Stimulated activated naive CD8-positive, alpha-beta T cell treated with anti-CD3 and anti-CD28 coated beads, Interleukin-15, Interleukin-2, amounts not matched to agents 100 U/mL and 50 U/mL, for 24 hours (primary cell): ENCODE results near the gene ZNF831.

Source experiments
- ATAC-seq: fragments of 150-1000 bp; cut with Tn5 transposase; one replicate; pipeline ENCODE4 v1.10.0; 2021
- DNase-seq: peaks from one replicate; pipeline ENCODE4 v3.0.0; 2021

ZNF831 gene

GRCh38 chr20:59214606-59215547 lies 51.3 kb downstream of the ZNF831 start:
- no peak for DNase-seq
- ATAC-seq, result no peak

DNA sequence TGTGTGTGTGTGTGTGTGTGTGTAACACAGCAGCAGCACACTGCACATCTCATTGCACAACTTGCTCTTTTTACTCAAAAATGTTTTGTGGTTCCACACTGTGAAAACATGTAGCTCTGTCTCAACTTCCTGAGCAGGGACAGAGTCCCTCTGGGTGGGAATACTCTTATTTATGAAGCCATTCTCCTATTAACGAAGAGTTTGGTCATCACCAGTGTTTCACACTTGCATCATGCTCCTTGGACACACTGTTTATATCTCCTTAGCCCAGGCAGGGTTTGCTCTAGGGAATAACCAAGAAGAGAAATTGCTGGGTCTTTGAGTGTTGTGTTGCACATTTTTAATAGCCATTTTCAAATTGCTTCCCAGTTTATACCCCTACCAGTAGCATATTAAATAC lies 53.6 kb downstream of the ZNF831 start:
- ATAC-seq (no peak), DNase-seq (no peak)

DNA sequence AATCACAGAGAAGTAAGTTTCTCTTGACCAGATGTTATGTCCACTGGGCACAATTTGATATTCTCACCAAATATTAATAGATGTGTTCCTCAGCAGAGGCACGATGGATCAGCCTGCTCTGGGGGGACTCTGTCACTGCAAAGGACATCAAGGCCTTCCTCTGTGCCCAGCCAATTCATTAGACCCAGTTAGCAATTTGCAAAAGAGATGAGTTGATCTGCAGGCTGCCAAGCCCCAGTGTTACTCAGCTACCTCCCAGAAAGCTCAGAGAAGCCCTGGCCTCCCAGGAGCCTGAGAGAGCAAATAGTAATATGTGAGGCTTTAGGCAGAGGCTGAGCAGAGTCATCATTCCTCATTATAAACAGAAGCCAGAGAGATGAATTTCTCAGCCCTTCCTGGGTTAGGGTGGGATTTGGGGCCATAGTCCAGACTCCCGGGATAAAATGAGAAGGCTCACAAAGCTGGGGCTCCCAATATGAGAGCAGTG lies 54.2 kb downstream of the ZNF831 start:
- ATAC-seq (no peak), DNase-seq (no peak)

DNA sequence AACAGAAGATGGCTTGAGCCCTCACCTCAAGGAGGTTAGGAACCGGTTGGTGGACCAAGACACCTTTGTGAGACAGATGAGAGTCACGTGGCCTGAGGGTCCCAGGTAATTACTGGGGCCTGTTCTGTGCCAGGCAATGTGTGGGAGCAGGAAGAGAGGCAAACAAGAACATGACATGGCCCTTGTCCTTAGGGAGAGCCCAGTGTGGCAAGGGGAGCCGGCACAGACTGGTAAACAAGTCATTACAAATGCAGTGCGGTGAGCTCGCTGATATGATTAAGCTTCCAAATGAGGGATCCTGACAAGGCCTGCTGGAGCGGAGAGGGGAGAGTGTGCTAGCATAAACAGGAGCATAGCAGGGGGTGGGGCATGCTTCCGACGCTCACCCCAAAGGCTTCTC lies 55.6 kb downstream of the ZNF831 start:
- ATAC-seq, result no peak
- no peak for DNase-seq

DNA sequence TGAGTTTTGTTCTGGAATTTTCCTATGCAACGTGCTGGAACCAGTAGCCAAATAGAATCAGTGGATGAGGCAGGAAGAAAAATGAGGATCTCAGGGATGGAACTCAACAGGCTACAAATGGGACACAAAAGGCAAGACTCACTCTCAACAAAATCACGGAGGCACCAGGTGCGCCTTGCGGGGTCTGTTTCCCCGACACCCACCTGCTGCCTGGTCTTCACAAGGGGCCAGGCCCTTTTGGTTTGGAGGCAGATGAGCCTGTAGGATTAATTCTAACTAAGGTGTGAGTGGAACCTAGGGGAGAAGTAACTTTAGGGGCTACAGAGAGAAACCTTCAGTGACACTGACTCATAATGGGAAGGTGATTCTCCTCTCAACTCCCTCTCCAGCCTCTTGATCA lies 56.5 kb downstream of the ZNF831 start:
- DNase-seq (no peak), ATAC-seq (no peak)

DNA sequence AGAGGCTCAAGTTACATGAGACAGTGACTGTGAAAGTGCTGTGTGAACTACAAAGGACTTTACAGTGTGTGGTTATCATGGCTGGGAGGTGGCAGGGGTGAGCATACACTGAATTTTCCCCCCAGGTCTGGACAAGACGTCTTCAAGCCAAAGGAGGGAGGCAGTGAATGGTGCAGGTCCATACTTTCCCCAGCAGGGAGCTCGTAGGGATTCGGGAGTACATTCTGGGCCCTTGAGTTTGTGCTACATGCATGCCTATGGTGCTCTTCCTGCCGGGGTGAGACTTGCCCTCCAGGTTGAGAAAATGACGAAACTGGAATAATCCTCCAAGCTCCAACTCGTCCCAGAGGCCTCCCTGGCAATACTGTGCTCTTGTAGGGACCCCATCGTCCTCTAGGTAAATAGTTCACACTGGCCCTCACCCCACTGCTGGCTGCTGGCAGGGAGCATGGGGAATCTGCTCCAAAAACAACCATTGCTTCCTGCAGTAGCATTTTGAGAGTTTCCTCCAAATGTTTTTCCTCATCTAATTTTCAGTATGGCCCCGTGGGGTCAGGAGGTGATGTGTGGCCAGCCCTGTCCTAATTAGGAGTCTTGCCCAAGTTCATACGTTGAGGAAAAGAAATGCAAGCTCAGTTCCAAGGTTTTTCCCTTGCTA lies 57.6 kb downstream of the ZNF831 start:
- DNase-seq (no peak), ATAC-seq (no peak)

- ATAC-seq, result no peak
Measured at GRCh38 chr20:59221707-59222252, 58.2 kb downstream of the ZNF831 start.

GRCh38 chr20:59222253-59223181 lies 58.9 kb downstream of the ZNF831 start:
- DNase-seq (peak; percentile 95), ATAC-seq (peak; percentile 96)

More at GRCh38 chr20:59221707-59222252, 58.2 kb downstream of the ZNF831 start:
- DNase-seq, result no peak

DNA sequence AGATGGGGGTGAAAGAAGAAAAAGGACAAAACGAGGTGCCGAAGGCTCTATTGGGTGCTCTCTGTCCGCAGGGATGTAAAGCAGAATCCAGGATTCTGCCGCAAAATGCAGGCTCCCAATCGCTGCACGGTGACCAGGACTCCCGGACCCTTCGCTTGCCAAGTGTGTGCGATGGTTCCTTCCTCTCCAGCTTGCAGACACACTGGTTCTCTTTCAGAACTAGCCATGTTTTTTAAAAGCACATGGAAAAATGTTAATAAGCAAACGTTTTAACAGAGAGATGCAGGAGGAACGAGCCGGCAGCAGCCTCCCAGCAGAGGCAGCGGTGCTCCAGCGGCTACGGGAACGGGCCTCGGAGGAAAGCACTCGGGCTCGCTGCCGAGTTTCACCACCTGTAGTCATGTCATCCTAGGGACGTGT lies 59.6 kb downstream of the ZNF831 start:
- DNase-seq (no peak), ATAC-seq (no peak)

DNA sequence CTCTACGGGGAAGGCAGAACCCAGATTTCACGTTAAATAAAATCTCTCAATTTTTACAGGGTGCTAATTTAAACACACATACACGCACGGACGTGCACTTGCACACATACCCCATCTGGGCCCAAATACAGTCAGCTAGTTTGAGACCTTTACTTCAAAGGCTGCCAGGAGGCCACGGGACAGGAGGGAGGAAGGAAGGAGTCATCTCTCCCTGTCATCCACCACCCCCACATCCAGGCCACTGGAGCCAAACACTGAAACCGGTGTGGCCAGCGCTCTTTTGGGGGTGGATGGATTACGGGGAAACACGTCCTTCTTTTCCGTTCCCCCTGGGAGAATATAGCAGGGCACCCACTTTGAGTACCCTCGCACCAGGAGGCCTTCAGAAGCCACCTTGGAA lies 60.1 kb downstream of the ZNF831 start:
- ATAC-seq, result no peak
- DNase-seq, result no peak

- no peak for ATAC-seq
- DNase-seq, result no peak
Measured at GRCh38 chr20:59224236-59224635, 60.6 kb downstream of the ZNF831 start.

DNA sequence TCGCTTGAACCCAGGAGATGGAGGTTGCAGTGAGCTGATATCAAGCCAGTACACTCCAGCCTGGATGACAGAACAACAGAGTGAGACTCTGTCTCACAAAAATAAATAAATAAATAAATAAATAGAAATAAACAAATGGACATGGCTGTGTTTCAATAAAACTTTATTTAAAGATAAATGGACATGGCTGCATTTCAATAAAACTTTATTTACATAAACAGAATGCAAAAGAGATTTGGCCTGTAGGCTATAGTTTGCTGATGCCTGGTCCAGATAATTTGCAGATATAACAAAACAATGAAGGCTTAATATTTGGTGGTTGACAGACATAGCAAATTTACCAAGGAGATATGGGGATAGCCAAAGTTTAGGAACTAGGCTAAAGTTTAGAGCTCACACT lies 66.8 kb downstream of the ZNF831 start:
- DNase-seq, result no peak
- ATAC-seq, result no peak

- ATAC-seq, result no peak
- no peak for DNase-seq
Measured at GRCh38 chr20:59231124-59231804, 67.6 kb downstream of the ZNF831 start.

DNA sequence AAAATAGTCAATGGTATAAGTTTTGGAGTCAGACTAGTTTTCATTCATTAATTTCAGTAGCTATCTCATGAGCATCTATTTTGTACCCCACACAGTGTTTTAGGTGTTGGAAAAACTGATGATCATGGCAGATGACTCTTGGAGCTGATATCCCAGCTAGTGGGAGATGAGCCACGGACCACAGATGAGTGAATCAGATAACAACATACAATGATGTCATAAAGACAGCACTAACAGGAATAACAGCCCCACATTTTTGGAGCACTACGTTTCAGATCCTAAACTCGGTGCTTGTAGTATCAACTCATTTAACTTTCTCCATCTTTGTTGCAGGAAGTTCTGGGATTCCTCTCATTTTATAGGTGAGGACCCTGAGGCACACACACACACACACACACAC lies 69.0 kb downstream of the ZNF831 start:
- no peak for DNase-seq

GRCh38 chr20:59235226-59235625 lies 71.6 kb downstream of the ZNF831 start:
- no peak for ATAC-seq
- no peak for DNase-seq

More for the DNA sequence above, 69.0 kb downstream of the ZNF831 start:
- ATAC-seq, result peak; percentile 65

DNA sequence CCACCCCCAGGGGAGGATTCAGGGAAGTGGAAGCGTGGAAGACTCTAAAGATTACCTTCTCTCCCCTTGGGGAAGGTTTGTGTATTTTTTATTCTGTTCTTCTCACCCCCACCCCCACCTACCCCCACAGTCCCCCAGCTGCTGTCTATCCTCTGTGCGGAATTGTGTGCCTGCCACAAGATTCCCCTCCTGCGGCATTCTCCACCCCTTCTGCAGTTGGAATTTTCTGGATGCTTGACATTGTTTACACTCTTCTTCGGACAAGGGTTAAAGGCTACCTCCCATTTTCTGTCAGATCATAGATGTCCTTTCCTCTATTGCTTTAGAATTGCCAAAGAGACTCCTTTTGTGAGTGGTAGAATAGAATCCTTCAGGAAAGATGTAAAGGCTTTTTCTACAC lies 76.4 kb downstream of the ZNF831 start:
- no peak for ATAC-seq

DNA sequence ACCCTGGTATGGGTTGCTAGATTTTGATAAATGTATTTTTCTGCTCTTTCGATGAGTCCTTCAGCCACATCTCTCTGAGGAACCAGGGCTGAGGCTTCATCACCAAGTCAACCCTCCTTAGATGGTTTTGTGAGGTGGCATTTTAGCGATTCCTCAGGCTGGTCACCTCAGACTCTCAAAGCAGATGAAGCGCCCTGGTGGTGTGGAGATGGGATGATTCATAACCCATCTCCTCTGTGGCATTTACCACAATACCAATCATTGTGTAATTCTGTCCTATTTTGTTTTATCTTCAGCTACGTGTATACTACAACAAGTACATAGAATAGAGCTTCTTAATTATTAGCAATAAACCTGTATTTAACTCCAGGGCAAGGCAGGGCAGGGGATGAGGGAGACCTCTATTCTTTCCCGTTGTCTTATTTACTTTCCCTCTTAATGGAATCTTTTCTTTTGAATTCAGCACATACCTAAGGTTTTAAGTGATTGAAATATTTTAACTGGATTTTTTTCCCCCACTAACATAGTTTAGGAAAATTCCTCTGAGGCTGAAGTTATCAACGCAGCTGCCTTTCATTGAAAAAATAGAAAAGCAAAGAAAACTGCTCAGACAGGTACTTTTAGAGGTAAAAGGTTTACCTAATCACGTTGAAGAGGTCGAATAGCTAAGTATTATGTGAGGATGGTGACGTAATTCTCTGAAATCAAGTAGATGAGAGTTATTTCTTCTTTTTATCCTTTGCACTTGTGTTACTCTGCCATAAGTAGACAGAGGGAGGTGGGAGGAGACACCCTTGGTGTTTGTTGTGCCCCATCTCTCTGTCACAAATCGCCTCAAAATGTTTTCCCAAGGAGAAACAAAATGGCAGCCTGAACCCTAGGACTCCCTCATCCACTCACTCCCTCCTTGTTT lies 79.3 kb downstream of the ZNF831 start:
- peak; percentile 30 for DNase-seq
- ATAC-seq, result peak; percentile 96

More for the DNA sequence above, 76.4 kb downstream of the ZNF831 start:
- no peak for DNase-seq

GRCh38 chr20:59246691-59247400 lies 83.2 kb downstream of the ZNF831 start:
- ATAC-seq, result no peak

More at GRCh38 chr20:59246691-59247400, 83.2 kb downstream of the ZNF831 start:
- no peak for DNase-seq
